ENCODE data around the gene MRM1.

- TF ChIP-seq, protein P1, sequence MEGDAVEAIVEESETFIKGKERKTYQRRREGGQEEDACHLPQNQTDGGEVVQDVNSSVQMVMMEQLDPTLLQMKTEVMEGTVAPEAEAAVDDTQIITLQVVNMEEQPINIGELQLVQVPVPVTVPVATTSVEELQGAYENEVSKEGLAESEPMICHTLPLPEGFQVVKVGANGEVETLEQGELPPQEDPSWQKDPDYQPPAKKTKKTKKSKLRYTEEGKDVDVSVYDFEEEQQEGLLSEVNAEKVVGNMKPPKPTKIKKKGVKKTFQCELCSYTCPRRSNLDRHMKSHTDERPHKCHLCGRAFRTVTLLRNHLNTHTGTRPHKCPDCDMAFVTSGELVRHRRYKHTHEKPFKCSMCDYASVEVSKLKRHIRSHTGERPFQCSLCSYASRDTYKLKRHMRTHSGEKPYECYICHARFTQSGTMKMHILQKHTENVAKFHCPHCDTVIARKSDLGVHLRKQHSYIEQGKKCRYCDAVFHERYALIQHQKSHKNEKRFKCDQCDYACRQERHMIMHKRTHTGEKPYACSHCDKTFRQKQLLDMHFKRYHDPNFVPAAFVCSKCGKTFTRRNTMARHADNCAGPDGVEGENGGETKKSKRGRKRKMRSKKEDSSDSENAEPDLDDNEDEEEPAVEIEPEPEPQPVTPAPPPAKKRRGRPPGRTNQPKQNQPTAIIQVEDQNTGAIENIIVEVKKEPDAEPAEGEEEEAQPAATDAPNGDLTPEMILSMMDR (optimal IDR thresholded peaks at IDR 0.05 in 1 of 3, IDR thresholded peaks at IDR 0.05 in 1 of 3, conservative IDR thresholded peaks at IDR 0.05 in 1 of 3; ENCODE audit: extremely low read depth in 1 of 3, insufficient read depth in 2 of 3, low read length in 3 of 3) = no peak
- no peak for TF ChIP-seq EZH2 (IDR thresholded peaks at IDR 0.05; ENCODE audit: low read length)
Measured at GRCh38 chr17:36632916-36633771, 31.8 kb downstream of the MRM1 start.

Data from keratinocyte (primary cell).